CD4-positive, alpha-beta T cell treated with Interleukin-17A for 1 hour (primary cell): ENCODE data around the gene MAGIX.
"Not testable (repeated sequence)": the region's sequence is repeated elsewhere in the genome, so short reads cannot be mapped to it uniquely, and the experiment has no call there.

Experiments used
- DNase-seq: peaks from one replicate; pipeline ENCODE4 v3.0.0-alpha.2; 2020

MAGIX gene

DNA sequence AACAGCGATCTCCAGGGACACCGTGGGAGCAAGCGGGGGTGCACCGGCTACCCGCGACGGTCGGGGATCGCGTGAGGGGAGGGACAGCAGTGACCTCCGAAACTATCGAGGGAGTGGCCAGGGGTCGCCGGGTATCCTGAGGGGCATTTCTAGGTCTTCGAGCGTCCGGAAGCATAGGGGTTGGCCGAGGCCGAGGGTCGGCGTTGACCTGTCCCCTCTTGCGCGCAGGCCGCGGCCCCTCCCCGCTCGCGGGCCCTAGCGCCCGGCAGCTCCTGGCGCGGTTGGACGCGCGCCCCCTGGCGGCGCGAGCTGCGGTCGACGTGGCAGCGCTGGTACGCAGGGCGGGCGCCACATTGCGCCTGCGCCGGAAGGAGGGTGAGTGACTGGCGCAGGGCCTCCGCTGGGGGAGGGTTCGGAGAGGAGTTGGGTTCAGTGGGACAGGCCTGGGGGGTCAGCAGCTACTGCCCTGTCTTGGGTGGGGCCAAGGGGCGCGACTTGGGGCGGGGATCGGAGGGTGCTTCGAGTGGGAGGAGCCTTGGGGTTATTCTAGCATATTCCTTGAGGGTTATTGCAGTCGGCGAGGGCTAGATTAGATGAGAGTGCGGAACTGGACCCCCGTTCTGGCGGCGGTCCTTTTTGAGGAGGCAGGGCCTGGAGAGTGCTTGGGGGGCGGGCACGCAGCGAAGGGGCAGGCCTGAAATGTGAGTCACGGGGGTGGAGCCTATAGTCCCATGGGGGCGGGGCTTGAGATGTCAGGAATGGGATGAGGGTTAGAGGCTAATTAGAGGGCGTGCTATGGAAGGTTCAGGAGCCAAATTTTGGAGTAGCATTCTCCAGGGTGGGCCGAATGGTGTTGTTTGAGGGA lies 1.2 kb downstream of the MAGIX start:
- DNase-seq, result peak; percentile 87

GRCh38 chrX:49164589-49165360 lies 2.2 kb downstream of the MAGIX start:
- no peak for DNase-seq

- DNase-seq, result peak; percentile 85
Measured at GRCh38 chrX:49165901-49166881, 3.6 kb downstream of the MAGIX start.

GRCh38 chrX:49166914-49167739 lies 4.6 kb downstream of the MAGIX start:
- peak; percentile 80 for DNase-seq

GRCh38 chrX:49167740-49168108 lies 5.2 kb downstream of the MAGIX start:
- DNase-seq, result no peak

GRCh38 chrX:49171752-49172279 lies 9.3 kb downstream of the MAGIX start, which contains the start of gene PLP2:
Gene PLP2, plus strand, starts transcription at chrX:49171898. Its CDS starts 103 bp downstream, at chrX:49172001.
- DNase-seq, result peak; percentile 70

GRCh38 chrX:49172280-49172780 lies 9.8 kb downstream of the MAGIX start:
- DNase-seq, result peak; percentile 80

DNA sequence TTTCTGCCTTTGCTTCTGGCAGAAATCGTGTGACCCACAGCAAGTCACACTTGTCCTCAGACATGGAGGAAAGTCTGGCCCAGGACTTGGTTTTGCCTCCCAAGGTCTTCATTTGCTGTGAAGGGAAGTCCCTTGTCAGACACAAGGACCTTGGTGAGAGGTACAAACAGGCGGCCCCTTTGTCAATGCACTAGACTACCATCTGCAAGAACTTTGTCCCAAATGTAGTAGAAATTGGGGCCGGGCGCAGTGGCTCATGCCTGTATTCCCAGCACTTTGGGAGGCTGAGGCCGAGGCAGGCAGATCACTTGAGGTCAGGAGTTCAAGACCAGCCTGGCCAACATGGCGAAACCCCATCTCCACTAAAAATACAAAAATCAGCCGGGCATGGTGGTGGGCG lies 11.0 kb downstream of the MAGIX start:
- not testable (repeated sequence) for DNase-seq

DNA sequence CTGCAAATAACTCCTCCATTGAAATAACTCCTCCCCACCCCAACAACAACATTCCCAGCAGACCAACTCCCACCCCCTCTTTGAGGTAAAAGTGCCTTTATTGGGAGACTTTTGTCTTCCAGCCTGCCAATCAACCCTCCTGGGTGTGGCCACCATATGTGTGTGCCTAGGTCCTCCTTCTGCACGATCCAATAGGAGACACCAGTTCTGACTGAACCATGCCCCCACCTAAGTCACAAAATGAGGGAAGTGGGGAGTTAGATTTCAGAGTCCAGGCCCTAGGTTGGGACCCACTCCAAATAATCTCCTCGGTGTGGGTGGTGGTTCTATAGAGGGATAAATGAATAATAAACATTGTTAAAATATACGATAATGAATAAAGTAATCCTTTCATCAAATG lies 12.2 kb downstream of the MAGIX start:
- no peak for DNase-seq

DNA sequence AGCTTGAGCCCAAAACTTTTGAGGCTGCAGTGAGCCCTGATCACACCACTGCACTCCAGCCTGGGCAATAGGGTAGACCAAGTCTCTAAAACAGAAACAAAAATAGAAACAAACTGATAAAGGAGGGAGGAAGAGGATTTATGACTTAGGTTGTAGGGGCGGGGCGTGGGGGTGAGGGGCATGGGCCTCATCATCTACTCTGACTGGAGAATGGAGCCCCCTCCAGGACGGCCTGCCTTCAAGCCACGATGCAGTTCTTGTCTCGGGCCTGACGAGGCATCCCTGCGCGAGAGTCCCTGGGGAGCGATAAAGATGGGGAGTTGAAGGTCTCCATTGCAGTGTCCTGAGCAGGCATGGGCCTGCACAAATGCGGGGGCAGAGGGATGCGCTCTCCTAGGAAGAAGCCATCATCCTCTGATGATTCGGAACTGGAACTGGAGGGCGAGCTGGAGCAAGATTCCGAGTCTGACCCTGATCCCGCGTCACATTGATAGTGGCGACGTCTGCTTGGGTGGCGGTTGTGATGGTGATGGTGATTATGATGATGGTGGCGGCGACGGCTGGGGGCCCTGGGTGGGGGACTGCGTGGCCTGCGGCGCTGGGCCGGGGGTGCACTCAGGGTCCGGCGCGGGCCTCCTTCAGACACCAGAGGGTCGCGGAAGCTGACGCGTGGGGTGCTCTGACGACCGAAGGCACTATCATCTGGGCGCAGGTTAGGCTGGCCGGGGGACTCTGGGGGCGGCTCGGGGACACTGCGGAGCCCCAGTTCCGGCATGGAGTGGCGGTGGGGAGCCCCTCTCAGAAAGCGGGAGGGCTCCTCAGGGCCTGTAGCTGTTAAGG lies 13.1 kb downstream of the MAGIX start:
- no peak for DNase-seq

DNA sequence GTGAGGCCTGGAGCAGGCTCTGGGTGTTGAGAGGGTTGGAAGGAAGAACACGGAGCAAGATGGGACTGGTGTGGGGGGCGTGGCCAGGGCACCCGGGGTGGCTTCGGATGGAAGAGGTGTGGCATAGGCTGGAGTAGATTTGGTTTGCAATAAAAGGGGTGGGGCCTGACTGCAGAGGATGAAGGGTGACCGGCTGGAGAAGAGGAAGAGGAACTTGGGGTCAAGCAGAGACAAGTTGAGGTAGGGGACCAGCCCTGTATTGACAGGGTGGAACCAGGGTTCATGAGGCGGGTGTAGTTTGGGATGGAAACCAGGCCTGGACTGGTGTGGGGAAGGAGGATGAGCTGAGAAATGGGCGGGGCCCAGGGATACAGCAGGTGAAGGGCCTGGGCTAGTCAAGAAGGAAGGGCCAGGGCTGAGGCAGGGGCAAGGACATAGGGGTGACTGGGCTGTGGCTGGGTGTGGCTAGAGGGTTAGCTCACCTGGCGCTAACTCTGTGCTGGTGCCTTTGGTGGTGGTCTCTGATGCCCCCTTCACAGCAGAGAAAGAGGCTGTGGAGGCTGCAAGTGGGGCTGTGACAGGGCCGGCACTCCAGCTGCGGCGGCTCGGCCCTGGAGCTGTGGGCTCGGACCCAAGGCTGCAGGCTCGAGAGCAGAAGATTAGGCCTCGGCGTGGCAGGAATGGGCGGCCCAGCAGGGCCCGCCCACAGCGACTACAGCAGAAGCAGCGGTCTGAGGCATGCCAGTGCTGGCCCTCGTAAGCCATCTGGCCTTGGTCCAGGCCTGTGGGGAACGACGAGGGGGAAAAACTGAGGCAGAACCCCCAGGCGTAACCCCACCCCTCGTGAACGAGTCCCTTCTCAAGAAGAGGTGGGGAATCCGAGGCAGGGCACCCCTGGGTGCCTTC lies 14.1 kb downstream of the MAGIX start:
- DNase-seq, result no peak

DNA sequence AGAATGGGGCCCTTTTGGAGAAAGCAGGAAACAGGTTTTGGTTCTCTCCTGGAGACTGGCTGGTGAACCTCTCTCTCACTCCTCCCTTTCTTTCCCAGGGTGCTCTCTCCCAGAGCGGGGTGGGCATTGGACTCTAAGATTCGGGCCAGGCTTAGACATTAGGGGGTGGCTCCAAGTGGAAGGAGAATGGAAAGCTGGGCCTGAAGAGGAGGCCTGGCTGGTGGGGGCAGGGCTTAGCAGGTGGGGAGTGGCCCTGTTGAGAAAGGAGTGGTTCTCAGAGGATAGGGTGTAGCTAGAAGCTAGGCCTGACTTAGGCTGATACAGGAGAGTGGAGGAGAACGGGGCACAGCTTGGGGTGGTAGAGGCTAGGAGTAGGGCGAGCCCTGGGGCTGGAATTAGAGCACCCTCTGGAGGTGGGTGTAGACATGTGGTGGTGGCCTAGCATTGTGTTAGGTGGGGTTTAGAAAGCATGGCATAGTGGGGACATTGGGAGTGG lies 14.8 kb downstream of the MAGIX start:
- DNase-seq, result peak; percentile 40

DNA sequence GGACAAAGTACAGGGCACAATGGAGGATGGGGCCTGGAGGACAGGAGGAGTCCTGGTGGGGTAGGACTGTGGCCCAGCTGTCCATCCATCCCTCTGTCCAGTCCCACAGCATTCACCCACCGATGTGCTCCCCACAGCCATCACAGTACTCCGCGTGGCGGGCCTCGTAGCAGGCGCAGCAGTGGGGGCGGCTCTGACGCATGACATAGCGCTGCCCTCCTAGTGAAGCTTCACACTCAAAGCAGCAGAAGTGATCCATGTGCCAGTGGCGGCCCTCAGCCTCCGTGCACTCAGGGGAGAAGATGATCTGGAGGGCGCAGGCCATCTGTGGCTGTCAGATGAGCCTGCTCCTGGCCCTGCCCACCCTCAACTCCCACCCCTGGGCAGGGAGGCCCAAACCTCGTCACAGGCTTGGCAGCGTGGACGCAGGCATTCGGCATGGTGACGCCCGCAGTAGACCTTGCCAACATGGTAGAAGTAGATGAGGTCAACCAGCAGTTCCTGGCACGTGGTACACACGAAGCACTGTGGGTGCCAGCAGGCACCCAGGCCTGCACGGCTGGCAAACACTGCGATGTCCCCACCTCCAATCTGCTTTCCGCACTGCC lies 15.4 kb downstream of the MAGIX start:
- no peak for DNase-seq

GRCh38 chrX:49178537-49178936 lies 16.0 kb downstream of the MAGIX start:
- DNase-seq, result no peak

DNA sequence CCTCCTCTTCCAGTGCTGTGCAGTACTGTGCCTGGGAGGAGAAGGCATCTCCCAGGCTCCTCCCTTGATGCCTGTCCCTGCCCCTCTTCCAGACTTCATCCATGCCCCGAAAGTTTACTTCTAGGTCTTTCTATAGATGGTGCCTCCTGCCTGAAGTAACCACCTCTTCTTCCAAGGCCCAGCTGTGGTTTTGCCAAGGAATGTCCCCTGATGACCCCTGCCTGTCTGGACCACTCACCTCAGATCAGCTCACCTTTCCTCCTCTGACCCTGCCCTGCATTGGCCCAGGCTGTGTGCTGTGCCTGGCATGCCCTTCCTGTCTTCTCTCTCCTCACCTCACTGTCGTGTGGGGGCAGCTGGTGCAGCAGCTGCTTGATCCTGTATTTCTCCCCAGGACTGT lies 16.8 kb downstream of the MAGIX start:
- DNase-seq, result no peak

- DNase-seq, result no peak
Measured at GRCh38 chrX:49183701-49184281, 21.2 kb downstream of the MAGIX start.

DNA sequence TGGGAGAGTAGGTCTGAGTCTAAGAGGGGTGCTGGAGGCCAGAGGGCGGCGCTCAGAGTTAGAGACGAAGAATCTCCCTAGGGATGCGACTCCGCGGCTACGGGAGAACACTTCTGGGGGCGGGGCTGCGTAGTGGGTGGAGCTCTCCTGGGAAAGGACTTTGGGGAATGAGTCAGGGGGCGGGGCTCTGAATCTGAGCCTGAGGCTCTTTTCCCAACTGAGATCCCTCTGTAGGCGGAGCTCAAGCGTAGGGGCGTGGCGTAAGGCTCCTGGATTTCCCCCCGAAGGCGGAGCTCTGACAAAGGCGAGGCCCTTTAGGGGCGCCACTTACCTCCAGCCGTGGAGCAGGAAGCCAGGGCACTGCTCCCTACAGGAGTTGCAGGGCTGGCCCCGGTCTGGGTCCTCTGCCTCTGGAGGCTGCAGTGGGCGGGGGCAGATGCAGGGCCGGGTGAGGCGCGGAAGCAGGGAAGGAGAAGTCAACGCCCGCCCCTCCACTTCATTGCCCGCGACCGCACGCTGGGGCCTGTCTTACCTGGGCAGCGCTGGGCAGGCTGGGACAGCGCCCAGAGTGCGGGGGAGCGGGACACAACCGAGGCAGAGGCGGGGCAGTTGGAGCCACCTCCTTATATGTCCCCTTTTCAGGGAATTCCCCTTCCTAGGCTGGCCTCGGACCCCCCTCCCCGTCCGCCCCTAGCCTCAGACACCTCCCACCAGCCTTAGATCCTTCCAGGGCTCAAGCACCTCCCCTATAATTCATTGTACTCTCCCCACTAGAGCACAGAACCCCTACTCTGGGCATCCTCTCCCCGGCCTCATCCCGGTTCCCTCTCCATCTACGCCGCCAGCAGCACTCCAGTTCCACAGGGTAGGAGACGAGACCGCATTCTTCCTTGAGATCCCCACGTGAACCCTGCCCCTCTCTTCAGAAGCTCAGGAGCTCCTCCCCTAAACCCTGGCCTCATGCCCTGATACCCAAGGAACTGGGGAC lies 22.0 kb downstream of the MAGIX start:
- DNase-seq, result peak; percentile 40
